Osteoblast (primary cell): ENCODE data around the gene CCDC80. TPM values are rescaled to one million over a fixed set of nuclear protein-coding genes. Genes with fewer than 3 reads are reported as not detected.
"Not testable (repeated sequence)": the region's sequence is repeated elsewhere in the genome, so short reads cannot be mapped to it uniquely, and the experiment has no call there.

ENCODE experiments used
- DNase-seq: peaks from one replicate; pipeline ENCODE4 v3.0.0; 2011; ENCODE audit warnings: low spot score, mixed read lengths; ENCODE audit not compliant: insufficient read length; ENCODE audit errors: missing footprints
- H2AFZ ChIP-seq: 2 replicates; pipeline ENCODE4 v1.6.0; 2011; ENCODE audit warnings: mild to moderate bottlenecking, low read length
- H3K27ac ChIP-seq: 2 replicates; pipeline ENCODE4 v1.5.1; 2011; ENCODE audit warnings: mild to moderate bottlenecking, low read depth, low read length, moderate library complexity
- H3K27me3 ChIP-seq: 2 replicates; pipeline ENCODE4 v1.6.0; 2012; ENCODE audit warnings: mild to moderate bottlenecking, control low read depth, inconsistent platforms, low read length, moderate library complexity; ENCODE audit not compliant: insufficient read depth
- H3K36me3 ChIP-seq: 2 replicates; pipeline ENCODE4 v1.5.1; 2011; ENCODE audit warnings: mild to moderate bottlenecking, low read length, control low read depth, moderate library complexity; ENCODE audit not compliant: insufficient read depth
- H3K4me1 ChIP-seq: 2 replicates; pipeline ENCODE4 v1.5.1; 2011; ENCODE audit warnings: mild to moderate bottlenecking, low read length, control low read depth, moderate library complexity; ENCODE audit not compliant: insufficient read depth
- H3K4me2 ChIP-seq: 2 replicates; pipeline ENCODE4 v1.6.0; 2011; ENCODE audit warnings: mild to moderate bottlenecking, low read length; ENCODE audit not compliant: insufficient read depth
- H3K4me3 ChIP-seq: fragments of 200-600 bp; sonication (generic); 3 replicates; pipeline ENCODE4 v1.5.1; 2012; ENCODE audit warnings: mild to moderate bottlenecking, low read length, inconsistent platforms; ENCODE audit not compliant: insufficient read depth
- H3K79me2 ChIP-seq: 2 replicates; pipeline ENCODE4 v1.6.0; 2012; ENCODE audit warnings: mild to moderate bottlenecking, low read length, control low read depth, inconsistent platforms; ENCODE audit not compliant: insufficient read depth
- H3K9me3 ChIP-seq: 2 replicates; pipeline ENCODE4 v1.5.1; 2011; ENCODE audit warnings: low read depth, low read length, control low read depth
- H4K20me1 ChIP-seq: 2 replicates; pipeline ENCODE4 v1.6.0; 2012; ENCODE audit warnings: mild to moderate bottlenecking, low read length, control low read depth; ENCODE audit not compliant: insufficient read depth
- CTCF ChIP-seq: IDR thresholded peaks from 2 replicates; pipeline ENCODE4 v1.5.1; 2011; ENCODE audit warnings: mild to moderate bottlenecking, low read depth, low read length, moderate library complexity; ENCODE audit errors: extremely low read depth
- total RNA-seq: library from RNA; depleted of rRNA; stranded (reverse); fragments of >200 nt; gene quantifications from 2 replicates; pipeline ENCODE4 v1.2.3, GENCODE V29; 2012

CCDC80 gene
- total RNA-seq, 1 donor = 657 TPM

GRCh38 chr3:112671930-112672715, 31.2 kb upstream of the CCDC80 start:
- TF ChIP-seq CTCF = no peak
- H3K4me2 ChIP-seq = peak overlapping the region; percentile 40

GRCh38 chr3:112670824-112671223, 29.9 kb upstream of the CCDC80 start:
- Histone ChIP-seq H4K20me1 (no peaks in the 10 kb centered on the region), H3K4me3 (no peak overlapping the region), H3K27ac (peak overlapping the region; percentile 96), H3K36me3 (no peaks in the 10 kb centered on the region), H3K4me1 (peaks cover 45% of the 10 kb centered on the region), H3K4me2 (no peak overlapping the region), H3K9me3 (no peaks in the 10 kb centered on the region), H3K79me2 (no peaks in the 10 kb centered on the region), H2AFZ (no peak overlapping the region), H3K27me3 (no peaks in the 10 kb centered on the region)
- TF ChIP-seq CTCF = no peak
- no peak for DNase-seq

More at GRCh38 chr3:112671930-112672715, 31.2 kb upstream of the CCDC80 start:
- Histone ChIP-seq H3K9me3 (no peaks in the 10 kb centered on the region), H2AFZ (no peak overlapping the region), H3K27ac (peak overlapping the region; percentile 96), H3K4me1 (peaks cover 55% of the 10 kb centered on the region), H4K20me1 (no peaks in the 10 kb centered on the region), H3K36me3 (no peaks in the 10 kb centered on the region), H3K27me3 (no peaks in the 10 kb centered on the region), H3K79me2 (no peaks in the 10 kb centered on the region), H3K4me3 (no peak overlapping the region)
- DNase-seq = peak; percentile 88

GRCh38 chr3:112667599-112667998, 26.7 kb upstream of the CCDC80 start:
- no peak for TF ChIP-seq CTCF
- Histone ChIP-seq H3K4me2 (no peak overlapping the region), H3K79me2 (no peaks in the 10 kb centered on the region), H4K20me1 (no peaks in the 10 kb centered on the region), H3K9me3 (no peaks in the 10 kb centered on the region), H3K36me3 (no peaks in the 10 kb centered on the region), H3K27me3 (no peaks in the 10 kb centered on the region), H3K27ac (no peak overlapping the region), H3K4me3 (no peak overlapping the region), H3K4me1 (peaks cover 18% of the 10 kb centered on the region), H2AFZ (no peak overlapping the region)
- no peak for DNase-seq

- H2AFZ ChIP-seq, H3K36me3 ChIP-seq, H3K79me2 ChIP-seq, H3K9me3 ChIP-seq, H3K27me3 ChIP-seq, DNase-seq, H4K20me1 ChIP-seq, H3K4me2 ChIP-seq, H3K4me3 ChIP-seq, H3K27ac ChIP-seq, H3K4me1 ChIP-seq: not testable (repeated sequence)
These were observed 24.1 kb upstream of the CCDC80 start for GRCh38 chr3:112665009-112665408.
